Right renal pelvis (tissue), 4 donors: ENCODE measurements around the gene CTXN1. TPM values are rescaled to one million over a fixed set of nuclear protein-coding genes. Genes with fewer than 3 reads are reported as not detected.
"Not testable (repeated sequence)": the region's sequence is repeated elsewhere in the genome, so short reads cannot be mapped to it uniquely, and the experiment has no call there.

Experiments used
- DNase-seq, 4 donors: peaks; one replicate each; pipeline ENCODE4 v3.0.0-alpha.2; 2013; ENCODE audit warnings: low read depth in 4 of 4, low spot score in 3 of 4, missing footprints in 1 of 4
- polyA plus RNA-seq, 4 donors: library from polyadenylated mRNA; unstranded; fragments of 120-200 nt; gene quantifications; one replicate each; pipeline ENCODE4 v1.2.1, GENCODE V29; 2013; ENCODE audit not compliant: insufficient read length in 4 of 4

Gene CTXN1
- polyA plus RNA-seq, 4 donors: 13.5 to 38.3 (median 19.1) TPM

- no peak for DNase-seq
Observed at GRCh38 chr19:7926727-7927604, 1.0 kb upstream of the CTXN1 start.

- peak in 3 of 4 donors; percentile 67 to 84 (median 78) for DNase-seq
Observed at GRCh38 chr19:7925171-7925851, 624 bp downstream of the CTXN1 start.

GRCh38 chr19:7924651-7925170 is 1.2 kb downstream of the CTXN1 start:
- DNase-seq: no peak

- no peak for DNase-seq
Observed at GRCh38 chr19:7924241-7924640, 1.7 kb downstream of the CTXN1 start.

- no peak for DNase-seq
Observed at GRCh38 chr19:7923295-7924191, 2.4 kb downstream of the CTXN1 start.

GRCh38 chr19:7922836-7923195 is 3.1 kb downstream of the CTXN1 start:
- no peak for DNase-seq

- DNase-seq: no peak
Observed at GRCh38 chr19:7921967-7922835, 3.7 kb downstream of the CTXN1 start.

- no peak for DNase-seq
Observed at GRCh38 chr19:7921302-7921966, 4.5 kb downstream of the CTXN1 start.

GRCh38 chr19:7920519-7921301 is 5.2 kb downstream of the CTXN1 start:
- DNase-seq: peak; percentile 88 to 94 (median 93)

GRCh38 chr19:7919610-7920518 is 6.1 kb downstream of the CTXN1 start, which contains the start of gene SNAPC2:
TSS of gene SNAPC2 (plus strand) at chr19:7920338. CDS start at chr19:7920367, 29 bp downstream.
- peak; percentile 85 to 94 (median 86) for DNase-seq

GRCh38 chr19:7918615-7919421 is 7.1 kb downstream of the CTXN1 start:
- no peak for DNase-seq

- not testable (repeated sequence) for DNase-seq
Observed at GRCh38 chr19:7918062-7918614, 7.8 kb downstream of the CTXN1 start.

GRCh38 chr19:7917267-7918061 is 8.5 kb downstream of the CTXN1 start:
- DNase-seq: no peak

GRCh38 chr19:7916955-7917266 is 9.0 kb downstream of the CTXN1 start:
- no peak for DNase-seq
